ENCODE results near the gene SUPT20H. TPM values are rescaled to one million over a fixed set of nuclear protein-coding genes. Genes with fewer than 3 reads are reported as not detected.

SUPT20H gene
- total RNA-seq, 1 donor from 2014 or later, result 9.9 TPM

- Histone ChIP-seq H3K27me3 (no peaks in the 10 kb centered on the region), H3K27ac (no peak overlapping the region), H3K36me3 (peaks cover 6 to 24% of the 10 kb centered on the region in 2 donors), H3K4me3 (no peak overlapping the region), H3K4me1 (no peaks in the 10 kb centered on the region), H3K9me3 (no peaks in the 10 kb centered on the region)
- no peak for TF ChIP-seq CTCF (IDR thresholded peaks at IDR 0.05)
- no peak for DNase-seq (ENCODE audit: low spot score in 2 of 2)
- intact Hi-C loops (cut with DNase I), result no loop called here
Measured at GRCh38 chr13:37049810-37050209, 9.7 kb downstream of the SUPT20H start.

- no peak for DNase-seq (ENCODE audit: low spot score in 2 of 2)
- no peaks in the 10 kb centered on the region for H3K9me3 ChIP-seq
- intact Hi-C loops (cut with DNase I), result no loop called here
Measured at GRCh38 chr13:37047846-37048245, 11.6 kb downstream of the SUPT20H start.

GRCh38 chr13:37047032-37047431 is 12.5 kb downstream of the SUPT20H start:
- intact Hi-C loops (cut with DNase I), result no loop called here
- peaks cover 29 to 49% of the 10 kb centered on the region in 2 donors for H3K36me3 ChIP-seq
- H3K4me3 ChIP-seq, result no peak overlapping the region
- H3K27me3 ChIP-seq, result no peaks in the 10 kb centered on the region
- no peaks in the 10 kb centered on the region for H3K9me3 ChIP-seq
- H3K4me1 ChIP-seq, result no peaks in the 10 kb centered on the region
- no peak for TF ChIP-seq CTCF (IDR thresholded peaks at IDR 0.05)
- H3K27ac ChIP-seq, result no peak overlapping the region
- DNase-seq (ENCODE audit: low spot score in 2 of 2), result no peak

More at GRCh38 chr13:37047846-37048245, 11.6 kb downstream of the SUPT20H start:
- H3K4me1 ChIP-seq, result no peaks in the 10 kb centered on the region
- H3K27ac ChIP-seq, result no peak overlapping the region
- no peaks in the 10 kb centered on the region for H3K27me3 ChIP-seq
- no peak overlapping the region for H3K4me3 ChIP-seq
- no peak for TF ChIP-seq CTCF (IDR thresholded peaks at IDR 0.05)
- H3K36me3 ChIP-seq, result peaks cover 21 to 41% of the 10 kb centered on the region in 2 donors

GRCh38 chr13:37046062-37046461 is 13.4 kb downstream of the SUPT20H start:
- intact Hi-C loops (cut with DNase I), result no loop called here
- H3K4me3 ChIP-seq, result no peak overlapping the region
- no peaks in the 10 kb centered on the region for H3K9me3 ChIP-seq
- peaks cover 39 to 59% of the 10 kb centered on the region in 2 donors for H3K36me3 ChIP-seq
- no peaks in the 10 kb centered on the region for H3K4me1 ChIP-seq
- H3K27me3 ChIP-seq, result no peaks in the 10 kb centered on the region
- no peak overlapping the region for H3K27ac ChIP-seq
- no peak for DNase-seq (ENCODE audit: low spot score in 2 of 2)
- no peak for TF ChIP-seq CTCF (IDR thresholded peaks at IDR 0.05)

- Histone ChIP-seq H3K4me1 (no peaks in the 10 kb centered on the region), H3K27me3 (no peaks in the 10 kb centered on the region), H3K36me3 (peaks cover 63 to 87% of the 10 kb centered on the region in 2 donors), H3K9me3 (no peaks in the 10 kb centered on the region), H3K27ac (no peak overlapping the region), H3K4me3 (no peak overlapping the region)
- intact Hi-C loops (cut with DNase I), result no loop called here
- TF ChIP-seq CTCF (IDR thresholded peaks at IDR 0.05), result no peak
- DNase-seq (ENCODE audit: low spot score in 2 of 2), result no peak
Measured at GRCh38 chr13:37040789-37041188, 18.7 kb downstream of the SUPT20H start.

GRCh38 chr13:37039896-37040295 is 19.6 kb downstream of the SUPT20H start:
- H3K4me3 ChIP-seq, result no peak overlapping the region
- H3K36me3 ChIP-seq, result peaks cover 70 to 93% of the 10 kb centered on the region in 2 donors
- intact Hi-C loops (cut with DNase I), result no loop called here

More at GRCh38 chr13:37039896-37040295, 19.6 kb downstream of the SUPT20H start:
- Histone ChIP-seq H3K4me1 (no peaks in the 10 kb centered on the region), H3K27ac (no peak overlapping the region), H3K27me3 (no peaks in the 10 kb centered on the region), H3K9me3 (no peaks in the 10 kb centered on the region)
- DNase-seq (ENCODE audit: low spot score in 2 of 2), result no peak
- no peak for TF ChIP-seq CTCF (IDR thresholded peaks at IDR 0.05)

All from ascending aorta (tissue), 2 donors.